ENCODE measurements around the gene C19orf73.

GRCh38 chr19:49148044-49148682 is 29.2 kb upstream of the C19orf73 start:
- TF ChIP-seq CTCF (conservative IDR thresholded peaks at IDR 0.05; ENCODE audit: low read depth, low read length) (no peak), EZH2phosphoT487 (IDR thresholded peaks at IDR 0.05; ENCODE audit: borderline replicate concordance, low read length) (no peak)

All from PC-3 (cell line).